Thyroid gland (tissue), 4 donors: ENCODE measurements around the gene NAV2.

Experiments
- POLR2A ChIP-seq, 2 donors: fragments of 450-650 bp; IDR thresholded peaks; one replicate each; pipeline ENCODE4 v1.6.1; 2017; ENCODE audit warnings: antibody characterized with exemption in 2 of 2, mild to moderate bottlenecking in 2 of 2, moderate library complexity in 1 of 2
- TF ChIP-seq, protein P1 (sequence below), 6 experiments: fragments of 200-600 bp in 3 of 6; fragments of 450-650 bp in 3 of 6; sonication (generic) in 3 of 6; IDR thresholded peaks; one replicate each; pipeline ENCODE4 v1.5.1; 2016 to 2019; ENCODE audit warnings: antibody characterized with exemption in 6 of 6, mild to moderate bottlenecking in 2 of 6, inconsistent platforms in 1 of 6, moderate library complexity in 1 of 6

DNA sequence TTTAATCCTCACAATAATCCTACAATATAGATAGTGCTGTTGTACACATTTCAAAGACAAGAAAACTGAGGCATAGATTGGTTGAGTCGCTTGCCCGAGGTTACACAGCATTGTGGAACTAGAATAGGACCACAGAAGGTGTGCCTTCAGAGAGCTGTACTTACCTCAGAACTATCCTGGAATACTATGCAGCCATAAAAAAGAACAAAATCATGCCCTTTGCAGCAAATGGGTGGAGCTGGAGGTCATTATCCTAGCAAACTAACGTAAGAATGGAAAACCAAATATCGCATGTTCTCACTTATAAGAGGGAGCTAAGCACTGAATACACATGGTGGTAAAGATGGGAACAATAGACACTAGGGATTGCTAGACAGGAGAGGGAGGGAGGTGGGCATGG is 15.7 kb upstream of the NAV2 start:
- TF ChIP-seq POLR2A (IDR thresholded peaks at IDR 0.05): no peak
- TF ChIP-seq, protein P1, sequence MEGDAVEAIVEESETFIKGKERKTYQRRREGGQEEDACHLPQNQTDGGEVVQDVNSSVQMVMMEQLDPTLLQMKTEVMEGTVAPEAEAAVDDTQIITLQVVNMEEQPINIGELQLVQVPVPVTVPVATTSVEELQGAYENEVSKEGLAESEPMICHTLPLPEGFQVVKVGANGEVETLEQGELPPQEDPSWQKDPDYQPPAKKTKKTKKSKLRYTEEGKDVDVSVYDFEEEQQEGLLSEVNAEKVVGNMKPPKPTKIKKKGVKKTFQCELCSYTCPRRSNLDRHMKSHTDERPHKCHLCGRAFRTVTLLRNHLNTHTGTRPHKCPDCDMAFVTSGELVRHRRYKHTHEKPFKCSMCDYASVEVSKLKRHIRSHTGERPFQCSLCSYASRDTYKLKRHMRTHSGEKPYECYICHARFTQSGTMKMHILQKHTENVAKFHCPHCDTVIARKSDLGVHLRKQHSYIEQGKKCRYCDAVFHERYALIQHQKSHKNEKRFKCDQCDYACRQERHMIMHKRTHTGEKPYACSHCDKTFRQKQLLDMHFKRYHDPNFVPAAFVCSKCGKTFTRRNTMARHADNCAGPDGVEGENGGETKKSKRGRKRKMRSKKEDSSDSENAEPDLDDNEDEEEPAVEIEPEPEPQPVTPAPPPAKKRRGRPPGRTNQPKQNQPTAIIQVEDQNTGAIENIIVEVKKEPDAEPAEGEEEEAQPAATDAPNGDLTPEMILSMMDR (IDR thresholded peaks at IDR 0.05): no peak
